ENCODE measurements around the gene MAPK10.

DNA sequence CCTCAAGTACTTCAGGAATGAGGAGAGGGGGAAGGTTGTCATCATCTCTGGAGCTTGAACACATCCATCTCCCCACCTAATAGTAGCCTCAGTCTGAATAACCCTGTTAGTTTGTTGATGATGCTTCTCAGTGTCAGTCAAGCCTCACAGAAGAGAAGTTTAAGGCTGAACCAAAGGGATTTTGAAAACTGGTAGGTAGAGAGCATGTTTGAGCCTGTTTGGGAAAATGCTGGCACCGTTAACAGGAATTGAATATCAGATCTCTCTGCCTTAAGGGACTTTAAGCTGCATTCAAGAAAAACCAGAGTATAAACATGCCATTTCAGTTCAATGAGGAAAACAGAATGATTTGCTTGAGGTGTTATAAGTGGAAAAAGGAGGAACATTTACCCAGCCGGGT lies 73.1 kb downstream of the MAPK10 start:
- TF ChIP-seq, protein P1, sequence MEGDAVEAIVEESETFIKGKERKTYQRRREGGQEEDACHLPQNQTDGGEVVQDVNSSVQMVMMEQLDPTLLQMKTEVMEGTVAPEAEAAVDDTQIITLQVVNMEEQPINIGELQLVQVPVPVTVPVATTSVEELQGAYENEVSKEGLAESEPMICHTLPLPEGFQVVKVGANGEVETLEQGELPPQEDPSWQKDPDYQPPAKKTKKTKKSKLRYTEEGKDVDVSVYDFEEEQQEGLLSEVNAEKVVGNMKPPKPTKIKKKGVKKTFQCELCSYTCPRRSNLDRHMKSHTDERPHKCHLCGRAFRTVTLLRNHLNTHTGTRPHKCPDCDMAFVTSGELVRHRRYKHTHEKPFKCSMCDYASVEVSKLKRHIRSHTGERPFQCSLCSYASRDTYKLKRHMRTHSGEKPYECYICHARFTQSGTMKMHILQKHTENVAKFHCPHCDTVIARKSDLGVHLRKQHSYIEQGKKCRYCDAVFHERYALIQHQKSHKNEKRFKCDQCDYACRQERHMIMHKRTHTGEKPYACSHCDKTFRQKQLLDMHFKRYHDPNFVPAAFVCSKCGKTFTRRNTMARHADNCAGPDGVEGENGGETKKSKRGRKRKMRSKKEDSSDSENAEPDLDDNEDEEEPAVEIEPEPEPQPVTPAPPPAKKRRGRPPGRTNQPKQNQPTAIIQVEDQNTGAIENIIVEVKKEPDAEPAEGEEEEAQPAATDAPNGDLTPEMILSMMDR (IDR thresholded peaks at IDR 0.05; ENCODE audit: low read depth, low read length, poor library complexity, severe bottlenecking), result no peak
- TF ChIP-seq EZH2phosphoT487 (IDR thresholded peaks at IDR 0.05; ENCODE audit: borderline replicate concordance, low read length), result no peak
